Measurements from ENCODE around the gene PLXNB1. TPM values are rescaled to one million over a fixed set of nuclear protein-coding genes. Genes with fewer than 3 reads are reported as not detected.

PLXNB1 gene
- total and polyA plus RNA-seq, 2 of the 13 experiments (the other 11 are each of a cell fraction or from before 2014, with no cell fraction given) = 86.0 to 143 TPM

DNA sequence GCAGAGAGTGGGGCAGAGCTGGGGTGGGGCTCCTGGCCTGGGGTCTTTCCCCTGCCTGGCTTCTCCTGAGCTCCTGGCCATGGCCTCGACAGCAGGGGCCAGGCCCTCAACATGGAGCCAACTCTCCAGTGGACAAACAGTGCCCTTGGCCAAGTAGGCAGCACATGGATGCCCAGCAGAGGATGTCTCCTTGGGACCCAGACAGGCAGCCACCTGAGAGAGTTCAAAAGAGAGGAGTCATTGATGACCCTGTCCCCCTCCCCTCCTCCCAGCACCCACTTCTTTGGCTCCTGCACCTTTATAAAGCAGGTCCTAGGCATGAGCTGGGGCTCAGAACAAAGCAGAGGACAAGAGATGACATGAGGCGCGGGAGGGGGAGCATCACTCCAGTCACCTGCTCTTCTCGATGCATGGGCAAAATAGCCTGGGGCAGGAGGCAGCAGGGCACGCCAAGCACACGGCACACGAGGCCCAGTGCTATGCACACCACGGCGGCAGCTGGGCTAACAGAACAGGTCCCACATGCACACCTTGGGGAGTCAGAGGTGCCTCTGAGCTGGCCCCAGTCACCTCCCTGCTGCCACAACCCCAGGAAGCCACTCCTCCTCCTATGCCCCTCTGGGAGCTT, 46.7 kb upstream of the PLXNB1 start:
- Histone ChIP-seq H3K27ac (ENCODE audit: extremely low read length, insufficient read depth, low read length) (no peak overlapping the region), H3K9ac (ENCODE audit: insufficient read depth, low read depth, low read length) (no peak overlapping the region), H3K27me3 (ENCODE audit: control insufficient read depth in 1 of 2, insufficient read depth in 2 of 2, low read length in 2 of 2) (no peaks in the 10 kb centered on the region; a peak in 1 of 5 replicates), H3K4me1 (ENCODE audit: insufficient read depth, low read length) (peaks cover 40% of the 10 kb centered on the region), H4K20me1 (ENCODE audit: insufficient read depth, low read length) (no peaks in the 10 kb centered on the region), H2AFZ (ENCODE audit: low read length) (no peak overlapping the region), H3K4me3 (replicated peaks in 1 of 3; ENCODE audit: insufficient read depth in 1 of 3, low read depth in 2 of 3, low read length in 3 of 3) (no peak overlapping the region), H3K9me3 (ENCODE audit: low read length) (no peaks in the 10 kb centered on the region), H3K79me2 (ENCODE audit: insufficient read depth, low read length) (peaks cover 4% of the 10 kb centered on the region), H3K4me2 (ENCODE audit: low read depth, low read length) (no peak overlapping the region), H3K36me3 (replicated peaks in 1 of 2; ENCODE audit: control insufficient read depth in 1 of 2, insufficient read depth in 2 of 2, low read length in 2 of 2) (no peaks in the 10 kb centered on the region)
- BruUV-seq (replicated peaks) = no TSS peak
- in situ Hi-C loops (cut with HindIII; ENCODE audit: extremely low pct_ligation_motif_present, low pct_unique_long_range_greater_than_20kb) (no loop called here), intact Hi-C loops (cut with micrococcal nuclease; ENCODE audit: unreplicated experiment) (no loop called here)
- ChIA-PET CTCF (ENCODE audit: low intra/inter-chr PET ratio, low total read pairs) (no interaction called here), POLR2A (no interaction called here)
- DNase-seq (ENCODE audit: low spot score) (no peak), ATAC-seq (no peak), FAIRE-seq (no peak)
- 88% methylated on average over 5 of the region's 9 CpGs for WGBS (ENCODE audit: low lambda C conversion rate)
- TF ChIP-seq, protein P1, sequence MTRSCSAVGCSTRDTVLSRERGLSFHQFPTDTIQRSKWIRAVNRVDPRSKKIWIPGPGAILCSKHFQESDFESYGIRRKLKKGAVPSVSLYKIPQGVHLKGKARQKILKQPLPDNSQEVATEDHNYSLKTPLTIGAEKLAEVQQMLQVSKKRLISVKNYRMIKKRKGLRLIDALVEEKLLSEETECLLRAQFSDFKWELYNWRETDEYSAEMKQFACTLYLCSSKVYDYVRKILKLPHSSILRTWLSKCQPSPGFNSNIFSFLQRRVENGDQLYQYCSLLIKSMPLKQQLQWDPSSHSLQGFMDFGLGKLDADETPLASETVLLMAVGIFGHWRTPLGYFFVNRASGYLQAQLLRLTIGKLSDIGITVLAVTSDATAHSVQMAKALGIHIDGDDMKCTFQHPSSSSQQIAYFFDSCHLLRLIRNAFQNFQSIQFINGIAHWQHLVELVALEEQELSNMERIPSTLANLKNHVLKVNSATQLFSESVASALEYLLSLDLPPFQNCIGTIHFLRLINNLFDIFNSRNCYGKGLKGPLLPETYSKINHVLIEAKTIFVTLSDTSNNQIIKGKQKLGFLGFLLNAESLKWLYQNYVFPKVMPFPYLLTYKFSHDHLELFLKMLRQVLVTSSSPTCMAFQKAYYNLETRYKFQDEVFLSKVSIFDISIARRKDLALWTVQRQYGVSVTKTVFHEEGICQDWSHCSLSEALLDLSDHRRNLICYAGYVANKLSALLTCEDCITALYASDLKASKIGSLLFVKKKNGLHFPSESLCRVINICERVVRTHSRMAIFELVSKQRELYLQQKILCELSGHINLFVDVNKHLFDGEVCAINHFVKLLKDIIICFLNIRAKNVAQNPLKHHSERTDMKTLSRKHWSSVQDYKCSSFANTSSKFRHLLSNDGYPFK (CRISPR knock-in tag; IDR thresholded peaks at IDR 0.05; ENCODE audit: borderline replicate concordance) = no peak
- TF ChIP-seq, protein P2, sequence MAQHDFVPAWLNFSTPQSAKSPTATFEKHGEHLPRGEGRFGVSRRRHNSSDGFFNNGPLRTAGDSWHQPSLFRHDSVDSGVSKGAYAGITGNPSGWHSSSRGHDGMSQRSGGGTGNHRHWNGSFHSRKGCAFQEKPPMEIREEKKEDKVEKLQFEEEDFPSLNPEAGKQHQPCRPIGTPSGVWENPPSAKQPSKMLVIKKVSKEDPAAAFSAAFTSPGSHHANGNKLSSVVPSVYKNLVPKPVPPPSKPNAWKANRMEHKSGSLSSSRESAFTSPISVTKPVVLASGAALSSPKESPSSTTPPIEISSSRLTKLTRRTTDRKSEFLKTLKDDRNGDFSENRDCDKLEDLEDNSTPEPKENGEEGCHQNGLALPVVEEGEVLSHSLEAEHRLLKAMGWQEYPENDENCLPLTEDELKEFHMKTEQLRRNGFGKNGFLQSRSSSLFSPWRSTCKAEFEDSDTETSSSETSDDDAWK (CRISPR knock-in tag; IDR thresholded peaks at IDR 0.05) = no peak
- TF ChIP-seq NCOR1 (IDR thresholded peaks at IDR 0.05; ENCODE audit: borderline replicate concordance, low read length) = no peak
- TF ChIP-seq BHLHE40 (IDR thresholded peaks at IDR 0.05; ENCODE audit: low read length) = no peak
- no peak for TF ChIP-seq ZNF496 (CRISPR knock-in tag; IDR thresholded peaks at IDR 0.05; ENCODE audit: insufficient replicate concordance)
- no peak for TF ChIP-seq CBX5 (CRISPR knock-in tag; IDR thresholded peaks at IDR 0.05; ENCODE audit: borderline replicate concordance)
- TF ChIP-seq, protein P3, sequence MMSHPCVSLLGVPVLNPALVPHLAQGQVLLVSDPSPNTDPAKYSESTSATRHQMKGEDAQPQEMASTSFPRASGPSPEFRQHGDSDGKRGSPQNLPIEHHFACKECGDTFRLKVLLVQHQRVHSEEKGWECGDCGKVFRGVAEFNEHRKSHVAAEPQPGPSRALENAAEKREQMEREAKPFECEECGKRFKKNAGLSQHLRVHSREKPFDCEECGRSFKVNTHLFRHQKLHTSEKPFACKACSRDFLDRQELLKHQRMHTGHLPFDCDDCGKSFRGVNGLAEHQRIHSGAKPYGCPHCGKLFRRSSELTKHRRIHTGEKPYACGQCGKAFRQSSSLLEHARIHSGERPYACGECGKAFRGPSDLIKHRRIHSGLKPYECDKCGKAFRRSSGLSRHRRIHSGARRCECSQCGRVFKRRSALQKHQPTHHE (CRISPR knock-in tag; IDR thresholded peaks at IDR 0.05; ENCODE audit: borderline replicate concordance) = no peak
- TF ChIP-seq, protein P4, sequence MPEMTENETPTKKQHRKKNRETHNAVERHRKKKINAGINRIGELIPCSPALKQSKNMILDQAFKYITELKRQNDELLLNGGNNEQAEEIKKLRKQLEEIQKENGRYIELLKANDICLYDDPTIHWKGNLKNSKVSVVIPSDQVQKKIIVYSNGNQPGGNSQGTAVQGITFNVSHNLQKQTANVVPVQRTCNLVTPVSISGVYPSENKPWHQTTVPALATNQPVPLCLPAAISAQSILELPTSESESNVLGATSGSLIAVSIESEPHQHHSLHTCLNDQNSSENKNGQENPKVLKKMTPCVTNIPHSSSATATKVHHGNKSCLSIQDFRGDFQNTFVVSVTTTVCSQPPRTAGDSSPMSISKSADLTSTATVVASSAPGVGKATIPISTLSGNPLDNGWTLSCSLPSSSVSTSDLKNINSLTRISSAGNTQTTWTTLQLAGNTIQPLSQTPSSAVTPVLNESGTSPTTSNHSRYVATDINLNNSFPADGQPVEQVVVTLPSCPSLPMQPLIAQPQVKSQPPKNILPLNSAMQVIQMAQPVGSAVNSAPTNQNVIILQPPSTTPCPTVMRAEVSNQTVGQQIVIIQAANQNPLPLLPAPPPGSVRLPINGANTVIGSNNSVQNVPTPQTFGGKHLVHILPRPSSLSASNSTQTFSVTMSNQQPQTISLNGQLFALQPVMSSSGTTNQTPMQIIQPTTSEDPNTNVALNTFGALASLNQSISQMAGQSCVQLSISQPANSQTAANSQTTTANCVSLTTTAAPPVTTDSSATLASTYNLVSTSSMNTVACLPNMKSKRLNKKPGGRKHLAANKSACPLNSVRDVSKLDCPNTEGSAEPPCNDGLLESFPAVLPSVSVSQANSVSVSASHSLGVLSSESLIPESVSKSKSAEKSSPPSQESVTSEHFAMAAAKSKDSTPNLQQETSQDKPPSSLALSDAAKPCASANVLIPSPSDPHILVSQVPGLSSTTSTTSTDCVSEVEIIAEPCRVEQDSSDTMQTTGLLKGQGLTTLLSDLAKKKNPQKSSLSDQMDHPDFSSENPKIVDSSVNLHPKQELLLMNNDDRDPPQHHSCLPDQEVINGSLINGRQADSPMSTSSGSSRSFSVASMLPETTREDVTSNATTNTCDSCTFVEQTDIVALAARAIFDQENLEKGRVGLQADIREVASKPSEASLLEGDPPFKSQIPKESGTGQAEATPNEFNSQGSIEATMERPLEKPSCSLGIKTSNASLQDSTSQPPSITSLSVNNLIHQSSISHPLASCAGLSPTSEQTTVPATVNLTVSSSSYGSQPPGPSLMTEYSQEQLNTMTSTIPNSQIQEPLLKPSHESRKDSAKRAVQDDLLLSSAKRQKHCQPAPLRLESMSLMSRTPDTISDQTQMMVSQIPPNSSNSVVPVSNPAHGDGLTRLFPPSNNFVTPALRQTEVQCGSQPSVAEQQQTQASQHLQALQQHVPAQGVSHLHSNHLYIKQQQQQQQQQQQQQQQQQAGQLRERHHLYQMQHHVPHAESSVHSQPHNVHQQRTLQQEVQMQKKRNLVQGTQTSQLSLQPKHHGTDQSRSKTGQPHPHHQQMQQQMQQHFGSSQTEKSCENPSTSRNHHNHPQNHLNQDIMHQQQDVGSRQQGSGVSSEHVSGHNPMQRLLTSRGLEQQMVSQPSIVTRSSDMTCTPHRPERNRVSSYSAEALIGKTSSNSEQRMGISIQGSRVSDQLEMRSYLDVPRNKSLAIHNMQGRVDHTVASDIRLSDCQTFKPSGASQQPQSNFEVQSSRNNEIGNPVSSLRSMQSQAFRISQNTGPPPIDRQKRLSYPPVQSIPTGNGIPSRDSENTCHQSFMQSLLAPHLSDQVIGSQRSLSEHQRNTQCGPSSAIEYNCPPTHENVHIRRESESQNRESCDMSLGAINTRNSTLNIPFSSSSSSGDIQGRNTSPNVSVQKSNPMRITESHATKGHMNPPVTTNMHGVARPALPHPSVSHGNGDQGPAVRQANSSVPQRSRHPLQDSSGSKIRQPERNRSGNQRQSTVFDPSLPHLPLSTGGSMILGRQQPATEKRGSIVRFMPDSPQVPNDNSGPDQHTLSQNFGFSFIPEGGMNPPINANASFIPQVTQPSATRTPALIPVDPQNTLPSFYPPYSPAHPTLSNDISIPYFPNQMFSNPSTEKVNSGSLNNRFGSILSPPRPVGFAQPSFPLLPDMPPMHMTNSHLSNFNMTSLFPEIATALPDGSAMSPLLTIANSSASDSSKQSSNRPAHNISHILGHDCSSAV (CRISPR knock-in tag; IDR thresholded peaks at IDR 0.05; ENCODE audit: borderline replicate concordance) = no peak

All from HepG2 (cell line).